A172 (cell line): ENCODE data around the gene LDLRAD4. TPM values are rescaled to one million over a fixed set of nuclear protein-coding genes. Genes with fewer than 3 reads are reported as not detected.

Source experiments
- DNase-seq: peaks from one replicate; pipeline ENCODE4 v3.0.0-alpha.2; 2015; ENCODE audit warnings: low spot score
- total RNA-seq: library from RNA; depleted of rRNA; stranded (reverse); fragments of >200 nt; shearing (Covaris generic); gene quantifications from 2 replicates; pipeline ENCODE4 v1.2.3, GENCODE V29; 2014

The LDLRAD4 gene
- total RNA-seq, 1 experiment from 2014 or later = 5.7 TPM

GRCh38 chr18:13510594-13510993, 292.0 kb downstream of the LDLRAD4 start:
- no peak for DNase-seq

DNA sequence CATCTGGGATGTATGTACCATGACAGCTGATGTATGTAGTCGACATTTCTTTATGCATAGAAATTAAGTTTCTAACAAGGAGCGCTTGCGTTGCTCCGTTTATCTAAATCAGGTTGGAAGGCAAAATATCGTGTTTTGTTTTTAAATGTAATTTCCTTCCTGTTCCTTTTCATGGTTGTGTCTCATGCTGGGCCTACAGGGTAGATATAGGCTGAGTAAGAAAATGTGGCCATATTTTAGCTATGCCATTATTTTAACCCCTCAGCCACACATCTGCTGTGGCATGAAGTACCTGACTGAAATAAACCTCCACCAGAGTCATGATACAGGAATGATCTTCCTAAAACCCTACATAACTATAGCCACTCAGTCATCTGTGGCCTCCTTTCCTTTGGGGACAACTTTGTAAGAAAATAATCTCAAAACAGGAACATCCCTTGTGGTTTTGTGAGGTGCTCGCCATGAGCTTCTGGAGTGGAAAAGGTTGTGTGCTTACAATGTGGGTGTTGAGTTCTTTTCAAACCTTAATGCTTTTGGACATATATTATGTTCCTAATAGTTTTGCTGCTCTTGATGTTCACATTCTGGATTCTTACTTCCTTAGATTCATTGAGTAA, 293.5 kb downstream of the LDLRAD4 start:
- no peak for DNase-seq

GRCh38 chr18:13513021-13513420, 294.5 kb downstream of the LDLRAD4 start:
- no peak for DNase-seq

DNA sequence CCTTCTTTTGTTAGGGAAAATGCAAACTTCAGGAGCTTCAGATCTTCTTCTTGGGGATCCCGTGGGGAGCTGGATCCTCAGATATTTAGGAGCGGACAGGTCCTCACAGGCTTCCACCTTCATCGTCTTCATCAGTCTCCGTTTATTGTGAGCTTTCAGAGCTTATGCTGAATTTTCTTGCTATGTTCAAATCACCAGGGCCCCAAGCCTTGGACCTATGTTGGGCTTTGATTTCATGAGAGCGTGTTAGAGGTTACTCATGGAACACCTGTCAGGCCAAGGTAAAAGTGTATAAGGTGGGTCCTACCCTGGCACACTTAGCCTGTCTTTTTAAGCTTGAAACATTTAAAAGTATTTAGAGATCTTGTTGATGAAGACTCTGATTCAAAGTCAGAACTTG, 294.9 kb downstream of the LDLRAD4 start:
- DNase-seq = no peak

GRCh38 chr18:13514558-13514957, 296.0 kb downstream of the LDLRAD4 start:
- no peak for DNase-seq

DNA sequence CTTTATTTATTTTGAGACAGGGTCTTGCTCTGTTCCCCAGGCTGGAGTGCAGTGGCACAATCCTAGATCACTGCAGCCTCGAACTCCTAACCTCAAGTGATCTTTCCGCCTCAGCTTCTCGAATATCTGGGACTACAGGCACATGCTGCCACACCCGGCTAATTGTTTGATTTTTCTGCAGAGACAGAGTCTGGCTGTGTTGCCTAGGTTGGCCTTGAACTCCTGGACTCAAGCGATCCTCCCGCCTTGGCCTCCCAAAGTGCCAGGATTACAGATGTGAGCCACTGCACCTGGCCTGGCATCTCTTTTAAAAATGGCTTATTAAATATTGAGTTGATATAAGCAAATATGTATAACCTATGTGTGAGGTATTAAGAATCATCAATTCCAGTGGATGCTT, 298.3 kb downstream of the LDLRAD4 start:
- no peak for DNase-seq

- no peak for DNase-seq
Observed at GRCh38 chr18:13517369-13517768, 298.8 kb downstream of the LDLRAD4 start.

DNA sequence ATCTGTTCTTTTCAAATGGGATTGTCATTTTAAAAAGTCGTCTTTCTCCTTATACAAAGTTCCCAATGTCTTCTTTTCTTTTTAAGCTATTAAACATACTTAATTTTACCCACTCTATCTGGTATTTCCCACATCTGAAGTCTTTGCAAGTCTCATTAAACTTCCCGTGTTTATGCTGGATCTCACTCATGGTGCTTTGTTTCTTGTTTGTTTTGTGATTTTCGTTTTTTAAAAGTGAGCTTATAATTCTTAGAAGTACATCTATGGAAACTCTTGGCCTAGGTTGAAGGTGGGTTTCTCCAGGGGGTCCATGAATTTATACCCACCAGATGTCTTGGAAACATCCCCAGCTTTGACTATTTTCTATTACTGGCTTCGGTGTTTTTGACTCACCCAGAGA, 299.8 kb downstream of the LDLRAD4 start:
- no peak for DNase-seq

DNA sequence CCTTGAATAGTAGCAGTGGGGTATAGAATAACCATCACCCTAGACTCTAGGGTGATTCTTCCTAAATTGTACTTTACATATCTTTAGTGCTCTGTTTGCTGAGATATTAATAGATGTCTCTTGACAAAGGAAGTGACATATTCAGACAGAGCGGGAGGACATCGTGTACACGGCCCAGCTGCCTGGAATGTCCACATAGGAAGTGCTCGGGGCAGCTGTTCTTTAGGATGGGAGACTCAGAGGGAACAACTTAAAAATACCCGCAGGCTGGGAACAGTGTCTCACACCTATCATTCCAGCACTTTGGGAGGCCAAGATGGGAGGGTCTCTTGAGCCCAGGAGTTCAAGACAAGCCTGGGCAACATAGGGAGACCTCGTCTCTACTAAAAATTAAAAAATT, 301.7 kb downstream of the LDLRAD4 start:
- DNase-seq = no peak

DNA sequence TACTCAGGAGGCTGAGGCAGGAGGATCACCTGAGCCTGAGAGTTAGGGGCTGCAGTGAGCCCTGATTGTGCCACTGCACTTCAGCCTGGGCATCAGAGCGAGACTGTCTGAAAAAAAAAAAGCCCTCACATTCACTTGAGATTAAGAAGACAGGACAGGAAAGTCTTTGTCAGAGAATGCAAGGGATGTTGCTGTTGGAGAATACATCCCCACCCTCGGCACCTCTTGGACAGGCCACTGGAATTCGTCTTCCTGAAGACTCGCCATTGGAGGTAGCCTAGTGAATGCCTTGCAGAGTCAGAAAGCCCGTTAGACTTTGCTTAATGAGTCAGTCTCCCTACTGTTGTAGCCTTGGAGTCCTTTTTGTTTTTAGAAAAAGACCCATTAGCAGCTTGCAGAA, 302.2 kb downstream of the LDLRAD4 start:
- no peak for DNase-seq

GRCh38 chr18:13521418-13521817, 302.9 kb downstream of the LDLRAD4 start:
- no peak for DNase-seq

GRCh38 chr18:13522256-13522655, 303.7 kb downstream of the LDLRAD4 start:
- no peak for DNase-seq

DNA sequence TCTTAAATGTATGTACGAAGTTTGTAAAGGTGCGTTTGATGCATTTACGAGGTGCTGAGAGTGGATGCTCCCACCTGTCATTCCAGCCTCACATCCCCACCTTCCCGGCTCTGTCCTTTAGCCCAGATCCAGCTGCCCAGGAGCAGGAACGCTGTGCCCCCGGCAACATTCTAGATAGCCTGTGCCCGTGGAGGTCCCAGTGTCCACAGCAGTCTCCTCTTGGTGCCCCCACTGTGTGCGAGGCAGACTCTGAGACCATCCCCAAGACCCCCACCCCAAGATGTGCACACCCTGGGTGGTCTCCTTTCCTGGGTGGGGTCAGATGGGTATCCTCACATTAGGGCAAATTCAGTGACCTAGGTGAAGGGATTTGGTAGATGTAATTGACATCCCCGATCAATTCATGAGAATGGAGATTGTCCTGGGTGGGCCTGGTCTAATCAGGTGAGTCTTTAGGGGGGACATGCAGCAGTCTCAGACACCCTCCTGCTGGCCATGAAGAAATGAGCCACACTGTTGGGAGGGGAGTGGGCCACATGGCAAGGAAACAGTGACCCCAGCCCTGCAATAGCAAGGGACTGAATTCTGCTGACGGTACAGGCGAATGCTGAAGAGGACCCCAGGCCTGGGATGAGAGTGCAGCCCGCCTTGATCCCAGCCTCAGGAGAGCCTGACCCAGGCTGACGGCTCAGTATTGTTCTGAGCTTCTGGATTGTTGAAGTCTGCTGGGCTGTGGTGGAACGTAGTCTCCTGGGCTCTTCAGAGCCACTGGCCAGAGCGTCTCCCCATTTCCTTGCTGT, 304.5 kb downstream of the LDLRAD4 start:
- DNase-seq = no peak

GRCh38 chr18:13524054-13524453, 305.5 kb downstream of the LDLRAD4 start:
- DNase-seq = no peak

- DNase-seq = no peak
Observed at GRCh38 chr18:13524811-13525210, 306.3 kb downstream of the LDLRAD4 start.

GRCh38 chr18:13525381-13526029, 306.9 kb downstream of the LDLRAD4 start:
- DNase-seq = no peak

GRCh38 chr18:13526519-13526918, 308.0 kb downstream of the LDLRAD4 start:
- DNase-seq = no peak

GRCh38 chr18:13527256-13527655, 308.7 kb downstream of the LDLRAD4 start:
- DNase-seq = no peak

DNA sequence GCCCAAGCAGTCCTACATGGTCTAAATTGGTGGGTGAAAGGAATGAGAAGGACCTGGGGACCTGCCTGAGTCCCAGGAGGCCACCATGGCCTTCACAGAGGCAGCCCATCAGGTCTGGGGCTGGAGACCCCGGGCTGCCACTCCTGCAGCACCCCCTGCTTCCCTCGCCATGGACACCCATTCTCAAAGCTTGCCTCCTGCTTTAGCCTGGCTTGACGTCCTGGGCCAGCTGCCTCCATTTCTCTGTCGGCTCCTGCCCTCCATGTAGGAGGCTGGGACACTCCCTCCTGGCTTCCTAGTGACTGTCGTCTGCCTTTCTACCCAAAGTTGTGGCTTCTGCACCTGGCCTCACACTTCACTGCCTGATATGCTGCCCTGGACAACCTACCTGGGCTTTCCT, 309.2 kb downstream of the LDLRAD4 start:
- no peak for DNase-seq

GRCh38 chr18:13528739-13529392, 310.3 kb downstream of the LDLRAD4 start:
- no peak for DNase-seq

GRCh38 chr18:13530033-13530878, 311.7 kb downstream of the LDLRAD4 start:
- DNase-seq = no peak
